Inferior parietal cortex (tissue), 1 donor: ENCODE results near the gene GRK5.

ENCODE experiments used
- DNase-seq: peaks from one replicate; pipeline ENCODE4 v3.0.0-alpha.2; 2016; ENCODE audit errors: extremely low spot score

GRK5 gene

DNA sequence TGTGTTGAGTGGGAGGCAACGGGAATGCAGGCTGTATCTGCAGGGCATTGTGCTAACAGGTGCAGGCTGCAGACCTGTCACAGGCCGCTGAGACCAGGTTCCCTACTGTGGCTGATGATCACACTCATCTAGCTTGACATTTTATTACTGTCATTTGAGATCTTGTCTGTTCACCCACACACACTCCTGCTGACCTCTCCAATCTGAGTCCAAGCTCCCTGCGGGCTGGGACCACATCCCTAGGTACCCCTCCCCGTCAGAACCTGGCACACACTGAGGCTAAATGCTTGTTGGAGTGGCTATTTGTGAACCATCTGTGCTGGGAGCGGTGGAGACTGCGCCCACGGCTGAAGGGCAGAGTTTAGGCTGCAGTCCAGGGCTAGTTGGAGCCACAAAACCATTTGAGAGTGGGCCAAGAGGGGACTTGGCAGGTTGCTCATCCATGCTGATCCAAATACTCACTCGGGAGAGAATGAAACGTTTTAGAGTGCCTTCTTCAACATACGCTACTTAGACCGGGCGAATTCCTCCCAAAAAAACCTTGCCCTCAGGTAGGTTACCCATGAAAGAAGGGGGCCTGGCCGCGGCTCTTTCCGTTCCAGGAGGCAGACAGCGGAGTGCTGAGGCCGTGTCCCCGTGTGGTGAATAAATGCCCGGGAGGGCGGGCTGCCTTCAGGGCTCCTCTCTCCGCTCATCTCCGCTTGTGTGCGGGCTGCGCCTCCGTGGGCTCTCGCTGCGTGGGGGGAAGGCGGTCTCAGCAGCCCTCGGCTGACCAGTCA is 170.8 kb downstream of the GRK5 start:
- DNase-seq: no peak

DNA sequence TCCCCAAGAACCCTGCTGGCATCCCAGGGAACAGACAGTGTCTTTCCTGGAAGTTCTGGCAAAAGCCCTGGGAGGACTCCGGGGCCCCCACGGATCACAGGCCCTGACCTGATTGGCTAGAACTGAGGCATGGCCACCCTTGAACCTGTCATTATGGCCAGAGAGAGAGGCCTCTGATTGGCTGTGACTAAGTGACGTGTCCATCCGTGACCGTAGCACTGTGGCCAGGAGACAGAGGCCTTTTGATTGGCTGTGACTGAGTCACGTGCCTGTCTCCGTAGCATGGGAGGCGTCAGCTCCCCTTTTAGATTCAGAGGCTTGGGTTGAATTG is 171.3 kb downstream of the GRK5 start:
- DNase-seq: peak; percentile 63

DNA sequence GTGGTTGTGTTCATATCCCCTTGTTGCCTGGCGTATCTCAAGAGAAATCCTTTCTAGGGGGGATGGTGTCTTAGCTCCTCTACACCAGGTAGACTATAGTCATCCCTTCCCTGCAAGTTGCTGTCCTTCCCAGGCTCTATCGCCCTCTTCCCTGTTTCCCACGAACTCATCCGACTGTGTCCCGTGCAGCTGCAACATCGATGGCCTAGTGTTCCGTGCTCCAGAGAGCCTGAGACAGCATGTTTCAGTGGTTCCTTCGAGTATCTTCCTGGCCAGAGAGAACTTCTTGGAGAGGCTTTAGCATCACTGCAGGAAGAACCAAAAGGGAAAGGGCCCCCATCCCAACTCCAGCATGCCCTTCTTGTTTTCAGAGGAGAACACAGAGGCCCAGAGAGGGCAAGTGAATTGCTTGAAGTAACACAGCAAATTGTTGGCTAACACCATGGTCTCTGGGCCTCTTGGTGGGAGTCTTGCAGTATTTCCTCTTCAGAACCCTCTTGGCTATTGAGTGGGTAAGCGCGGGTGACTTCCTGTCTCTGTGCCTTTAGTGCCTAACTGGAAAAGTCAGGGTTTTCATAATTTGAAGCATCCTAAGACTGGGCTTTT is 172.2 kb downstream of the GRK5 start:
- no peak for DNase-seq

DNA sequence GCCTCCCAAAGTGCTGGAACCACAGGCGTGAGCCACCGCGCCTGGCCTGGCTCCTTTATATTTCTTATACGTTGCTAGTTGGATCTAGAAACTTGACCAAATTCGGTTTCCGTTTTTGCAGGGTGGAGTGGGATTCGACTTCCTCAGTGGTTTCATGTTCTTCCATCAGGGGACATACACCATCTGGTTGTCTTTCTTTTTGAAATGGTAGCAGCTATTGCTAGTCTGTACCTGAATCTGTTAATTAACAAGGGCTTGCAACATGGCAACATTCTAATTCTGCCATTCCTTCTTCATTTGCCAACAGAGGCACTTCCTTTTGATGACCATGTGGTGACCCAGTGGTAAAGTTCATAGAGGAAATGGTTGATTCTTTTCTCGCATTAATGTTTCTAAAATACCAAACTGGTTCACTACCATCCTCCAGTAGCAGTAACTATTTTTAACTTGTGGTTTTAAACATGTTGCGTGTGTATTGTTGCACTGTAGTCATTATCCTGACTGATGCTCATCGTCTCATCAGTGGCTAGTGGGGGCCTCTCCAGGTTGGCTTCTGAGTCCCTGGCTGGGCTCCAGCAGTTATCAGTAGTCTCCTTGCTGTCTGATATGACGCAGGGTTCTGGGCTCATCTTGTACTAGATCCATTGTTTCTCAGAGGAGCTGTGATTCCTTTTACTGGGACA is 175.9 kb downstream of the GRK5 start:
- DNase-seq: no peak

DNA sequence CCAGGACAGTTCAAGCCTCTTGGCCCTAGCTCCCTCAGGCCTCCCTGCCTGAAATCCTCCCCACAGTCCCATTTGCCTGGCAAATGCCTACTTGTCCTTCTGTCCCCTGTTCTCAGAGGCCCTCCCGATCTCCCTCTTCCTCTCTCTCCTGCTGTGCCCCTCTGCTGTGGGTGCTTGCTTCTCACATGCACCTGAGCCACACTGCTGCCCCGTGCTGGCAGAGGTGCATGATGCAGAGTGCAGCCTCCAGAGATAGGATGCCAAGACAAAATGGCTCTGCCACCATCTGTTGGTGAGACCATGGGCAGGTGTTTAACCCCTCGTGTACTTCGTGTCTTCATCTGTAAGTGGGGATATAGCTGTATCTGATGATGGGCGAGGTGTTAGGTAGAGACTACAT is 176.8 kb downstream of the GRK5 start:
- no peak for DNase-seq

DNA sequence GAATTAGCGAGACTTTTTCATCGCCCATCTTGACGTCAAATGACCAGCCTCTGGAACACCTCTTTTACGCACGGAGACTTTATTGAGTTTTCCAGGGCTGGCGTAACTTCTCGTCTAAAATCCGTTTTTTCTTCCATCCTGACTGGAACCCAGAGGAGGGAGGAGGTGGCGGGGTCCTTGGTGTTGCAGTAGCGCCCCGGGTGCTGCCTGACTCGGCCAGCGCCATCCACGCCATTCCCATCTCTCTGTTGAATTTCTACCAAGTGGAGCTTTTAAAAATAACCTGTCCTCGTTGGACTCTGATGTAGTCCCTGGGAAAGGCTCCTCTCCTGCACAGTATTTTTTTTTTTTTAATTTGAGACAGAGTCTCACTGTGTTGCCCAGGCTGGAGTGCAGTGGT is 179.3 kb downstream of the GRK5 start:
- no peak for DNase-seq

DNA sequence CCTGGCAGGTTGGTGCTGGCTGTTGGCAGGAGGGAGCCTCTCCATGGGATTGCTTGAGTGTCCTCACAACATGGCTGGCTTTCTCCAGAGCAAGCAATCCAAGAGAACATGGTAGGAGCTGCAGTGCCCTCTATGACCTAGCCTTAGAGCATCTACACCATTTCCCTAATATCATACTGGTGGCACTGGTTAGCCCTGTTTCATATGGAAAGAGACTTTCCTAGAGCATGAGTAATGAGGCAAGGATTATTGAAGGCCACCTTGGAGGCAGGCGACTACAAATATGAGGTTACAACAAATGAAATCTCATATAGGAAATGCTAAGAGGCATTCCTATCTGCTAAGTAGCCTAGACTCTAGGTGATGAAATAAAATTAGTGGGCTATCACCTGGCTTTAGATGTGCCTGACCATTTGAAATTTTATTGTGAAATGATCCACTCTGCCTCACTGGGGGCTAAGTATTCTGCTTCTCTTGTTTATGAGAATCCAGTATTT is 181.5 kb downstream of the GRK5 start:
- no peak for DNase-seq

DNA sequence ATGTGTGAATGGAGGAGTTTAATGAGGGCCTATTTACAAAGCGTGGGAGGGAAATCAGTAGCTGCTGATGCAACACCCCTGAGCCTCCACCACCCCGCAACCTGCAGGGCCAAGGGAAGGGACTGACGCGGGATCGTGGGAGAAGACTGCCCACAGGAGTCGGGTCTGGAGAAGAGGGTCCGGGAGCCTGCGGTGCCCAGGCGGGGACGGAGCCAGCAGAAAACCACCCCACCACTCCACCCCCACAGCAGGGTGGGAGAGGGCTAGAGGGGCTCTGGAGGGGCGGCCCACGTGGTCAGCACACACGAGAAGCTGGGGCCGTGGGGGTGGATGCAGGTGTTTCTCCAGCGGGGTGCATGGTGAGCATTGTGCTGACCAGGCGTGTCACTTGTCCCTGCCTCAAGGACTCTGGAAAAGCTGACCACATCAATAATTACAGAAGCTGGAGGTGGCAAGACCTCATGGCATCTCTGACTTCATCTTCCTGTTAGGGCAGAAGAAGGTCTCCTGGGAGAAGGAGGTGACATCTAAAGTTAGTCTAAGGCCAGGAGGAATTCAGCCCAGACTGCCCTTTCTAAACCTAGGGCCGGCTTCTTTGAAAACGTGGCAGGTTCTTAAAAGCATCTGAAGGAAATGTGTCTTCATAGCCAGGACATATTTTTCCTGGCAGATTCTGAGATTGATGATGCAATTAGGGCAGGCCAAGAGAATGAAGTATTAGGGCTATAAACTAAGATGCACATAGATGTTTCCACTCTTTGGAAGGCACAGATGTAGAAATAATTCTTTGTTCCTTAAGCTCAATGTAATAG is 184.3 kb downstream of the GRK5 start:
- no peak for DNase-seq

DNA sequence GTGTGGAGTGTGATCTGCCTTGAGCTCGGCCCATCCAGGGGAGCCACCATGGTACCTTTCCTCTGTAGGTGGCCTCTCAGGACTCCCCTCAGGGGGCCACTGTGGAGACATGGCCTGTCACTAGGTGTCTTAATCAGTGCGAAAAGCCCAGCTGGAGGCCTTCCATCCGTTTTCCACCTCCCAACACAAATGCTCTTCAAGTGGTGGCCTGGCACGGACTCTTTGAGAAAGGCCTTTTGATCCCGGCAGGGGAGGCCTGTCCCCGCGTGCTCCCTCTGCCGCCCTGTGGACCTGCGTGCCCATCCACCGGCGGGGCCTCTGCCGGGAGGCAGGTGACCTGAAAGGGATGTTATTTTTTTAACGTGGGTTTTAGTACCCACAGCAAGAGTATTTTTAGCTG is 185.6 kb downstream of the GRK5 start:
- DNase-seq: no peak

DNA sequence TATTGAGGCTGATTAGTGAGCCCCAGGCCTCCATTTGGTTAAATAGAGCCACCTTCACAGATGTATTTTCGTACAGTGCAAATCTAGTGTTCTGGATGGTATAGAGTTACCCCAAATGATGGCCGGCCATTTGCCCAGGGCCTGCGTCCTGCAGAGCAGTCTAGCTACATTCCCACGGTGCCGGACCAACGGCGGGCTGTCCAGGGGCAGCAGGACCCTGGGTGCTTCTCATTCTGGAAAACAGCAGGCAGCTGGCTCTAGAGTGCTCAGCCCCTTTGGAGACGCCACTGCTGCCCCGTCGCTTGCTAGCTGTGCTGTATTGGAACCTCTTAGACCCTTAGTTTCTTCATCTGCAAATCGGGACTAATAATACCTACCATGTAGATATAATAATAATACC is 186.1 kb downstream of the GRK5 start:
- no peak for DNase-seq

DNA sequence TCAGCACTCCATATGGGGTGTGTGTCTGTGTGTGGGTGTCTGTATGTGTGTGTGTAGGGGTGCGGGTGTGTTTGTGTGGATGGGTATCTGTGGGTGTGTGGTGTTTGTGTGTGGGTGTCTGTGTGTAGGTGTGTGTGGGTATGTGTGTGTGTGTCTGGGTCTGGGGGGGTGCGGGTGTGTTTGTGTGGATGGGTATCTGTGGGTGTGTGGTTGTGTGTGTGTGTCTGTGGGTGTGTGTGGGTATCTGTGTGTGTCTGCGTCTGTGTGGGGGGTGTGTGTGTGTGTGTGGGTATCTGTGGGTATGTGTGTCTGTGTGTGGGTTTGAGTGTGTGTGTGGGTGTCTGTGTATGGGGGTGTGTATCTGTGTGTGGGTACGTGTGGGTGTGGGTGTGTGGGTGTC is 186.5 kb downstream of the GRK5 start:
- no peak for DNase-seq

DNA sequence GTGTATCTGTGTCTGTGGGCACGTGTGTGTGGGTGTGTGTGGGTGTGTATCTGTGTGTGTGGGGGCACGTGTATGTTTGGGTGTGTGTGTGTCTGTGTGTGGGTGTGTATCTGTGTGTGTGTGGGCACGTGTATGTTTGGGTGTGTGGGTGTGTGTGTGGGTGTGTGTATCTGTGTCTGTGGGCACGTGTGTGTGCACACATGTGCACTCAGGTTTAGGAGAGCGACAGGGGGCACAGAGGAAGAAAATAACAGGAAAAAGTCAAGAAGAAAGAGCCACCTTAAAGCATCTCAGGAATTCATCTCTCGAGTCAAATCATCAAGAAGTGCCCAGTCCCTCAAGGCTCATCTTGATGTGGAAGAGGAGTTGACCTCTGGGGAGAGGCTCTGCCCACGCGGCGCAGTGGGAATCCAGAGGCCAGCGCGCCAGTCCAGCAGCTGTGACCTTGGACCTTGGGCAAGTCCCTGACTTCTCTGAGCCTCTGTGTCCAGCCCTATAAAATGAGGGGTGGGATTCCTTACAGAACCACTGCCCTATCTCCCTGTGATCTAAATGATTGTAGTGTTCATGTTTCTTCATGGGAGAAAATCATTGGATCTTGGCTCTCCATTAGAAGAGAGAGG is 187.4 kb downstream of the GRK5 start:
- no peak for DNase-seq

DNA sequence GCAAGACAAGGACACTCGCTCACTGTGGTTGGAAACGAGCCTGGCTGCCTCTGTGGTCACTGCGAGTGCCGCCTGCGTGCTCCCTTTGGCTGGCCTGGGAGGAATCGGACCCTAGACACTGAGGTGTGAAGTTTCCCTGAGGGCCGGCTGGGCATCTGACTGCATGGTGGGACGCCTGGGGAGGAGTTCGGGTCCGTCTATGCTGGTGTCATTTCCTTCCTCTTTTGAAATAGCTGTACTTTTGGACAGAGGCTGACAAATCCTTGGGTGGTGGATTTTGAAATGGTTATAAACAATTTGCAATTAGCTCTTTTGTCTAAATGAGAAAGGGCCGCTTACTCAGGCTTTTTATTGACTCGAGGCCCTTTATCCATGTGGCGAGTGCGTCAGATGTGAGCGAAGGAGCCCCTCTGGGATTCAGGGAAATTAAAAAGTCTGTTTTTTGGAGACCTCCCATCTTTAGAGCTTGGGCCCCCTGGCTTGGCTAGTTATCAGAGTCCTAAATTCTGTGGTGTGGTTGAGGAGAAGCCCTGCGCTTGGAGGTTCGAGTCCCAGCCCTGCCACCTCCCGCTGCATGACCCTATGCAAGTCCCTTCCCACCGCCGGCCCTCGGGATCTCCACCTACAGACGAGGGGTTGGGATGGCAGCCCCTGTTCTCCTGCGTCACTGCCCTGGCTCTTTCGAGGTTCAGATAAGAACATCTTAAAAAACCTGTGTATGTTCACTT is 188.1 kb downstream of the GRK5 start:
- no peak for DNase-seq

DNA sequence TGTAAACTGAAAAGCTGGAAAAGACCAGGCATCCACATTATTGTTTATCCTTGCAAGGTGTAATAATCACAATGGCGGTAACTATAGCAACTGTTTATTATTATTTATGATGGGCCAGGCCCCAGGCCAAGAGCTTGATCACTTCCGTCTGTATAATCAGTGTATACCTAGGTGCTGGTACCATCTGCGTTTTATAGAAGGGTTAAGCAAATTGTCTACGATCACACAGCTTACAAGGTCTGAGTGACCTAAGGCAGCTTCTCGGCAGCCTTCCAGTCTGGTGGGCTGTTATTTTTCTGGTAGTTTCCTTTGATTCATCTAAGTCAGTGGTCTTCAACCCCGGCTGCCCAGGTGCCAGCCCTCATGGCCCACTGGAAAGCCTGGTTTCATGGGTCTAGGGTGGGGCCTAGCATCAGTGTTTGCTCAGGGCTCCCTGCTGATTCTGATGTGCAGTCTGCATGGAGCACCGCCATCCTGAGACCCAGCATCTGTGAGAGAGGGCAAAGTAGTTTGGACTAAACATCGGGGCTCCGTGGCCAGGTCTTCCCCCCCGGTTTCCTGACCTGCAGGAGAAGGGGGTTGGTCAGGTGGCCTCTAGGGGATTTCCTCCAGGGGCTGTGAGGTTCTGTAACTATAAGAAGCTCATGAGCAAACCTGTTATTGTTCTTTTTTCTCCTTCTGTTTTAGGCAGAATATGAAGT is 188.8 kb downstream of the GRK5 start:
- DNase-seq: no peak

DNA sequence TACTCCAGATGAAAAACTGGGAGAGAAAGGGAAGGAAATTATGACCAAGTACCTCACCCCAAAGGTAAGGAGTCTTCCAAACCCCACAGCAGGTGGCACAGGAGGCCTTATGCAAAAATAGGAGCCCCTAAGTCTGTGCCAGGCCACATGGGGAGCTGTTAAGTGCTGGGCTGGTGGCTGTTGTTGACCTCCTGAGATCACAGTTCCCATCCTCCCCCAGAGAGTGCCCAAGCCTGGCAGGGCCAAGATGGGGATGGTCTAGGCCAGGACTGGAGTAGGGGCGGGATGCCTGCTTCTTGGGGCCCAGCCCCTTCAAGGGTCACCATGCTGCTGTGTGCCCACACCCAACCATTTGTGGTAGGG is 189.3 kb downstream of the GRK5 start:
- no peak for DNase-seq

DNA sequence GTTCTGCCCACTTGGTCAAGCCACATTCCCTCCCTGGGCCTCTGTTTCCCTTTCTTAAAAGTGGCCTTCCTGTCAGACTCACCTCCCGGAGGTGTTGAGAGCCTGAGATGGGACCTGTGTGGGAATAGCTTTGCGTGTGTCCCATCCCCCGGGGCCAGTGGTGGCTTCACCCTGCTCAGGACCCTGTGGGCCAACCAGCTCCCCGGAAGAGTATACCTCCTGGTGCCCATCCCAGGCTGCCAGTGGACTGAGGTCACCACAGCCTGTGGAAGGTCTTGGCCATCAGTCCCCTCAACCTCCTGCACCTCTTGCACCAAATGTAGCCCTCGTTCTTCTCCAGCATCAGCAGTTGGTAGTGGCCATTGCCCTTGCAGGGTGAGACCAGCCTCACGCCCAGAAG is 190.0 kb downstream of the GRK5 start:
- DNase-seq: no peak

DNA sequence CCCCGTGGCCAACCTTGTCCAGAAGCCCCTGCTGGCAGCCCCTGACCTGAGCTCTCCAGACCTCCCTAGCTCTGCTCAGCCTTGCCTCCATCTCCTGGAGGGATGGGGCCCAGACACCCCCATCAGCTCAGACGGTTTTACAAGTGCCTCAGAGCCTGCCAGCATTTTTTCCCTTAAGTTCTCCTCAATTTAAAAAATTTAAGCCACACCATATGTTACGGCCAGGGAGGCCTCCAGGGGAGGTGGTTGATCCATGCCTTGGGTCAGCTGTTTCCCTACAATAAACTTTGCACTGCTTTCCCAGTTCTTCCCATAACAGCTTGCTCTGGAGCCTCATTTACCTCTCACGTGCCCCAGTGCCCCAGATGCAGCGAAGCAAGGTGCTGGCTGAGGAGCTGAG is 191.6 kb downstream of the GRK5 start:
- no peak for DNase-seq

DNA sequence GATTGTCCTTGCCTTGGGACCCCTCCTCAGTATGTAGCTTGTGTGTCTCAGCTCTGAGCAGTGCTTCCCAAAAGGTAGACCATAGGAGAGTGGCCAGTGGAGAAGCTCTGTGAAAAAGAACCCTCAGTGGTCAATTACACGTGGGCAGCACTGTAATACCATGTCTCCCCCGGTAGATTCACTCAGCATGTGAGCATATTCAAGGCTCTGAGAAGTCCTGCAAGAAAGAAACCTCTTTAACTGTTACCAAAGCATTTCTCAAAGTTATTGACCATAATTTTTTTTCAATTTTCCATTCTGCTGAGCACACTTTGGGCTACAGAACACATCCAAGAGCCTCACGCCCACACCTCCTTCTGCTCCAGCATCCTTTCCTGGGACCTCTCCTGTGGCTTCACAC is 192.1 kb downstream of the GRK5 start:
- no peak for DNase-seq

DNA sequence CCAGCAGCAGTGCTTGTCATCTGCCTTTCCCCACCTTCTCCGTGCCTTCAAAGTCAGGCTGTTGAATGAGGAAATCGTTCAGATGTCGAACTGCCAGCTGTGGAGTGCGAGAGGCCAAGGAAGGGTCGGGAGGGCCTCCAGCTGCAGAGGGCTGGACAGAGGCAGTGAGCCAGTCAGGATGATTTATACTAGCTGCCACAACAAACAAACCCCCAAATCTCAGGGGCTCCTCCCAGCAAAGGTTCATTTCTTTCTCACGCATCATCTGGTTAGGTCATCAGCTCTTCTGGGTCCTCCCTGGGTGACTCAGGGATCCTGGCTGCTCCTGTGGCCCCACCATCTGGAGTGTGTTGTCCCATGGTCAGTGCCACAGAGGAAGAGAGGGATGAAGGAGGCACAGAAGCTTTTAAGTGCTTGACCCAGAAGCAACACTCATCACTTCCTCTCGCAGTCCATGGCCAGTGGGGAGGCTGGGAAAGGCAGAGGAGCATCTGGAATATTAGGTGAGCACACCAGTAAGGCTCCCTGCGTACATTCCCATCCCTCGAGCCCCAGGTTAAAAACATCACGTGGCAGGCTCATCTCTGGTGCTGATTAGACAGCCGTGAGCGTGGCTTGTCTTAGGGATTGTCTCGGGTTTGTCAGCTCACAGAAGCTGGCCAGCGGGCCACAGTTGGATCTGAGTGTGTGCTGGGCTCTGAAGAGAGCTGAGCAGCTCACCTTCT is 194.5 kb downstream of the GRK5 start:
- no peak for DNase-seq

DNA sequence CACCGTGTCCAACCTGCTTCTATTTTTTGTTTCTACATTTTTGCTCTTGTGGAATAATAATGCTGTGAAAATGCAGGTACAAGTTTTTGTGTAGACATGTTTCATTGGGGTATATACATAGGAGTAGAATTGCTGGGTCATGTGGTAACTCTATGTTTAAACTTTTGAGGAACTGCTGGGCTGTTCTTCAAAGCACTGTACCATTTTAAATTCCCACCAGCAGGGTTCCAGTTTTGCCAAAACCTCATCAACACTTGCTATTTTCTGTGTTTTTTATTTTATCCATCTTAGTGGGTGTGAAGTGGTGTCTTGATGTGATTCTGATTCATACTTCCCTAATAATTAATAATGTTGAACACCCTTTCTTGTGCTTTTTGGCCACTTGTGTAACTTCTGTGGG is 196.6 kb downstream of the GRK5 start:
- no peak for DNase-seq
